Hair follicle dermal papilla cell (primary cell): ENCODE data around the gene KLHL3. TPM values are rescaled to one million over a fixed set of nuclear protein-coding genes. Genes with fewer than 3 reads are reported as not detected.

Source experiments
- small RNA-seq: library from RNA; depleted of rRNA; stranded (forward); fragments of <200 nt; gene quantifications from one replicate; pipeline ENCODE3, GENCODE V24; 2012
- total RNA-seq: library from RNA; depleted of rRNA; stranded (reverse); fragments of >200 nt; gene quantifications from 2 replicates; pipeline ENCODE4 v1.2.3, GENCODE V29; 2012

The KLHL3 gene
- total RNA-seq = 0.65 and 0.73 TPM in 2 replicates

DNA sequence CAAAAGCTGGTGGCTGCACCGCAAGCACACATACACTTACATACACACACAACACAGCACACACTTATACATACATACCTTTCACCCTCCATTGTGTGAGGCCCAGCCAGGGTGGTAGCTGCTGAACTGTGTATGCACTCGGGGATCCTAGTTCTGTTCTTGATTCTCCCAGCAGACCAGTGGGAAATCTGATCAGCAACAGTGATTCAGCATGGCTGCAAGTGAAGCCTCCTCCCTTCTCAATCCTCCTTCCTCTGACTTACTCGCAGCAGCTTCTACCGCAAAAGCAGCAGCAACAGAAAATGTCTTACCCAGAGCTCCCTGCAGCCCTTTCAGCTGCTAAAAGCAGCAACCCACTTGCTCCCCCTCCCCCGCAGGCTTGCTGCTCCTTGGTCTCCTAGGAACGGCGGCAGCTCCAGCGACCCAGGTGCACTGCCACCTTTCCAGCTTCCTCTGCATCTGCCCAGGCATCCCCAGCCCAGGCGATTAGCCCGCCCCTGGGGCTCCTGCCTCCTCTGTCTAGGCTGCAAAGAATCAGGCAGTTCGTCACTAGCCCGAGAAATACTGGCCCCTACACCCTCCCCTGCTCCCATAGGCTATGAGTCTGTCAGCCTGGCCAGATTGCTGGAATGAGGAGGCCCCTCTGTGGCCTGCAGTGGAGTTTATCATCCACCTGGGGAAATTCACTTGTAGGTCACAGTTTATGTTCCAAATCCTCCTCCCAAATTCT lies at the start of gene KLHL3:
Gene KLHL3 (minus strand): TSS at position 535 of the 730 bp plus-strand sequence. CDS start 443 bp downstream, at position 92.

DNA sequence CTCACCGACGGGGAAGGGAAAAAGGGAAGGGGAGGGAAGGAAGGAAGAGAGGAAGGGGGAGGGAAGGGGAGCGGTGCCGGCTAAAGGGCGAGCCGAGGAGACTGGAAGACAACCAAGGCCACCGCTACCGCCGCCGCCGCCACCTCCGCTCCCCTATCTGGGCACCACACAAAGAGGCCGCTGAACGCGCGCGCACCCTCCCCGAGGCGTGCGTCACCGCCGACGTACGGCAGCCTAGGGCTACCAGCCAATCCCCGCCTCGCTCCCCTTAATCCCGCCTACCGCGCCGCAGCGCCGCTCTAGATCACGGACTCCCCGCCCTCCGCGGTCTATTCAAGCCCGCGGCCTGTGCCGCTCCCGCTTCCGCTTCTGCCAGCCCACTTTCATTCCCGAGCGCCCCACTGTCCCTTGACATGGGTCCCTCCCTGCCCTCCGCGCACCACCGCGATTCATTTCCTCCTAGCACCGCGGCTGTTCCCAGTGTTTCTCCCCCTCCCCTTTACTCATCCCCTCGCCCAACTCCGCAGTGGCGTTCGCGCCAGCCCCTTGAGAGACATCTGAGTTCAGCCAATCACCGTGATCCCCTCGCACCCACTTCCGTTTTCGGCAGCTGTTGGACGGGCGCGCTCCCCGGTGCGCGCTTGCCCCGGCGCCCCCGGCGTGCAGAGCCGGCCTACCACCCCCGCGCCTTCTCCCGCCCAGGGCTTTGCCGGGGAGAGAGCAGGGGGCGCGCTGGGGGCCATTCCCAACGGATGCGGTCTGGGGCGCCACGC lies 18.5 kb upstream of the KLHL3 start, which contains the start of gene HNRNPA0:
Gene HNRNPA0 (minus strand): TSS at position 176 of the 773 bp plus-strand sequence. CDS start 297 bp downstream, outside the sequence.

Small RNA genes within 50 kb of the gene (small RNA-seq; reads per million reads assigned to genes)
- 4.3 reads per million, percentile 74 among the genes with 10 or more reads in this experiment for gene MIR874

Other genes starting within 250 kb of the KLHL3 start
- gene SPOCK1, start 236.8 kb downstream of the KLHL3 start, total RNA-seq = 6.2 and 11.5 TPM in 2 replicates
- 13.5 and 16.9 TPM in 2 replicates for gene HNRNPA0, start 18.3 kb upstream of the KLHL3 start, total RNA-seq
- not detected in 2 replicates for gene MYOT, start 131.8 kb upstream of the KLHL3 start, total RNA-seq
- gene PKD2L2, start 153.4 kb upstream of the KLHL3 start, total RNA-seq = not detected in 2 replicates